ENCODE measurements around the gene UTP25.
"Not testable (repeated sequence)": the region's sequence is repeated elsewhere in the genome, so short reads cannot be mapped to it uniquely, and the experiment has no call there.

The UTP25 gene

DNA sequence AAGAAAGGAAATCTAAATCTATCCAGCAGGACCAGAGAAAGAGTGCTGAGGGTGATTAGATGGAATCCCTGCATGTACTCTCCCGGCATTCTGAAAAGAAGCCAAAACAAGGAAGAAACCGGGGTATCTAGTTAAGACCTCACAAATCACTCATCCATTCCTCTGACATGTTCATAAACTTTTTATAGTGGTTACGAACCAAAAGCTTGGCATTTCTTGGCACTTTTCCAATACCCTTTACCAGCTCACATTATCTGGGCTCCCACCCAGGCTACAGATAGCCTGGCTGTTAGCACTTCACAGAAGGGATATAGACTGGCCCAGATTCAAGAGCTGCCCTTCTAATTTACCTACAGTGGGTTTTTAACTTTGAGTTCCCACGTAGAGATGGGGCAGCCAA, 41.6 kb upstream of the UTP25 start:
- TF ChIP-seq ZFX (IDR thresholded peaks at IDR 0.05; ENCODE audit: borderline replicate concordance), result no peak
- TF ChIP-seq, protein P1, sequence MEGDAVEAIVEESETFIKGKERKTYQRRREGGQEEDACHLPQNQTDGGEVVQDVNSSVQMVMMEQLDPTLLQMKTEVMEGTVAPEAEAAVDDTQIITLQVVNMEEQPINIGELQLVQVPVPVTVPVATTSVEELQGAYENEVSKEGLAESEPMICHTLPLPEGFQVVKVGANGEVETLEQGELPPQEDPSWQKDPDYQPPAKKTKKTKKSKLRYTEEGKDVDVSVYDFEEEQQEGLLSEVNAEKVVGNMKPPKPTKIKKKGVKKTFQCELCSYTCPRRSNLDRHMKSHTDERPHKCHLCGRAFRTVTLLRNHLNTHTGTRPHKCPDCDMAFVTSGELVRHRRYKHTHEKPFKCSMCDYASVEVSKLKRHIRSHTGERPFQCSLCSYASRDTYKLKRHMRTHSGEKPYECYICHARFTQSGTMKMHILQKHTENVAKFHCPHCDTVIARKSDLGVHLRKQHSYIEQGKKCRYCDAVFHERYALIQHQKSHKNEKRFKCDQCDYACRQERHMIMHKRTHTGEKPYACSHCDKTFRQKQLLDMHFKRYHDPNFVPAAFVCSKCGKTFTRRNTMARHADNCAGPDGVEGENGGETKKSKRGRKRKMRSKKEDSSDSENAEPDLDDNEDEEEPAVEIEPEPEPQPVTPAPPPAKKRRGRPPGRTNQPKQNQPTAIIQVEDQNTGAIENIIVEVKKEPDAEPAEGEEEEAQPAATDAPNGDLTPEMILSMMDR (IDR thresholded peaks at IDR 0.05), result no peak
- no peak overlapping the region for H3K27ac ChIP-seq

DNA sequence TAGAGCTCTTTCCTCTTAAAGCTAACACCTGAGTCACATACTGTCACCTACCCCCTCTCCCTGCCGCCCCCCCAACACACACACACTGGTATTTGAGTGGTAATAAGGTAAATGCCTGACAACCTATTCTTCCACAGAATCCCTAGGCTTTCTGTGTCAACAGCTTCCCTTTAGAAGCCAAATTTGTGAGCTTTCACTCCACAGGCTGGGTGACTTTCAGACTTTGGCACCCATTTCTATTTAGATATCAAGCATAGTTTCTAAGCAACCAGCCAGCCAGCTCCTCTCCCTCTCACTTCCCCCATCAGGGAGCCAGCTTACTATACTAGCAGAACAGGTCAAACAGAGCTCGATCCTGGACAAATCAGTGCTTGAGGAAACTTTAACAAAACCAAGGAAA, 40.2 kb upstream of the UTP25 start:
- H3K27ac ChIP-seq, result peak overlapping the region; percentile 36
- no peak for TF ChIP-seq ZFX (IDR thresholded peaks at IDR 0.05; ENCODE audit: borderline replicate concordance)
- TF ChIP-seq, protein P1 (IDR thresholded peaks at IDR 0.05), result no peak

DNA sequence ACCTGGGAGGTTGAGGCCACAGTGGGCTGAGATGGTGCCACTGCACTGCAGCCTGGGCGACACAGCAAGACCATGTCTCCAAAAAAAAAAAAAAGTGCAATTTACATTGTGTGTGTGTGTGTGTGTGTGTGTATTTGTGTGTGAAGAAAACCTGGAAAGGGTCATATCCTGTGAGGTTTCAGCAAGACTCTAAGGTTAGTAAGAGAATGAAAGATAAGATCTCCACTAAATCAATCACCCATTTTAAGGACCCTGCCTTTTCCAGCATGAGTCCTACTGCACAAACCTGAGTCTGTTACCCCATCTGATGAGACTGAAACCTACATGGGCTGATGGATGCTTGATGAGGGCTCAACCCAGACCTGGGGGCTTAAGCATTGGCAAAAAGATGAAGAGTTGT, 38.5 kb upstream of the UTP25 start:
- TF ChIP-seq ZFX (IDR thresholded peaks at IDR 0.05; ENCODE audit: borderline replicate concordance), result no peak
- TF ChIP-seq, protein P1 (IDR thresholded peaks at IDR 0.05), result no peak
- H3K27ac ChIP-seq, result no peak overlapping the region

DNA sequence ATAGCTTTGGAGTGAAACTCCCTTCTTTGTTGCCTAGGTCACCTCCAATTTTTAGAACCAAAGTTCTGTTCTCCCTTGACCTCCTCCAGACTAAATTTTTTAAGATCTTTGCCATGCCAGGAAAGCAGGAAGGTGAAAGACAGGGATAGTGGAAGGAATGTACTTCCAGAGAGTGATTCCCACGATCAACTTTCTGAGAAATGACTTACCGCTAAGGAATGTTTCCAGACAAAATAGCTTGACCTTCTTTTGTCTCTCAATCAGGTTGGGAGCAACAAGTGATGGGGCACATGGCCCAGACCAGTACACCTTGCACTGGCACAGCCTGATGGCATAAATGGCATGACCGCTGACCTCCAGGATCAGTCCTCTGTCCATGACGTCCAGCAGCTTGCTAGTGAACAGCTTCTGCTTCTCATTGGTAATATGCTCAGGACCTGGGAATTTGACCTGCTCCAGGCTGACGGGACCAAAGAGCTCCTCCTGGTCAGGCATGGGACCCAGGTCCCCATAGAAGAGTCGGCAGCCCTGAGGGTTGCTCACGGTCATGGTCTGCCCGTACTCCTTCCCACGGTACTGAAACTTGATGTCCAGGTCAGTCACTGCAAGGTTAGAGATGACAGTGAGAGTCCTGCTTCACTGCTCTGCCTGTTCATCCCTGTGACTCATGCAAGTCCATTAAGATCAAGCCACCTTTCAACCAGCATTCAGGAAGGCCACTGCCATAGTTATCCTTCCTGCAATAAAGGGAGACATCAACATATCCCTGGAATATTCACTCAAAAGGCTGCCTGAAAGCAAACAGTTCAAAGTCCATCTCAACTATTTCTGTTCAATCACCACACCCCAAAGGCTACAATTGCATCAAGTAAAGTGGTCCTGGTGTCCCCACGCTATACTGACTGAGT, 37.2 kb upstream of the UTP25 start:
- TF ChIP-seq ZFX (IDR thresholded peaks at IDR 0.05; ENCODE audit: borderline replicate concordance), result no peak
- TF ChIP-seq, protein P1 (IDR thresholded peaks at IDR 0.05), result no peak
- no peak overlapping the region for H3K27ac ChIP-seq

DNA sequence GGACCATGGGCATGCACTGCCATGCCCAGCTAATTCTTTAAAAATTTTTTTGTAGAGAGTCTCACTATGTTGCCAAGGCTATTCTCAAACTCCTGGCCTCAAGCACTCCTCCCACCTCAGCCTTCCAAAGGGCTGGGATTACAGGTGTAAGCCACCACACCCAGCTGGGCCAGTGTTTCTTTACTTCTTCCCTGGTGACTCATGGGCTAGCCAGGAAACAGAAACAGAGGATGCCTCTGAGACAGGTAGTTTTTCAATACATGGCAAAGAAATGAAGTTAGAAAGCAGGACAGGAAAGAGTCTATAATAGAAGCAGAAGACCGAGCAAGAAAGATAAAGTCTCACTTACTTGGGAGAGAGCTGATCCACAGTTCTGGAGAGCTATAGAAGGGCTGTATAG, 35.9 kb upstream of the UTP25 start:
- TF ChIP-seq, protein P1 (IDR thresholded peaks at IDR 0.05), result no peak
- no peak for TF ChIP-seq ZFX (IDR thresholded peaks at IDR 0.05; ENCODE audit: borderline replicate concordance)
- no peak overlapping the region for H3K27ac ChIP-seq

DNA sequence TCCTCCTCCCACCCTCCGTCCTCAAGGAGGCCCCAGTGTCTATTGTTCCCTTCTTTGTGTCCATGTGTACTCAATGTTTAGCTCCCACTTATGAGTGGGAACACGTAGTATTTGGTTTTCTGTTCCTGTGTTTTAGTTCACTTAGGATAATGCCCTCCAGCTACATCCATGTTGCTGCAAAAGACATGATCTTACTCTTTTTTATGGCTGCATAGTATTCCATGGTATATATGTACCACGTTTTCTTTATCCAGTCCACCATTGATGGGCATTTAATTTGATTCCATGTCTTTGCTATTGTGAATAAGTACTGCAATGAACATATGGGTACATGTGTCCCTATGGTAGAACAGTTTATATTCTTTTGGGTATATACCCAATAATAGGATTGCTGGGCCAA, 34.1 kb upstream of the UTP25 start:
- not testable (repeated sequence) for H3K27ac ChIP-seq

DNA sequence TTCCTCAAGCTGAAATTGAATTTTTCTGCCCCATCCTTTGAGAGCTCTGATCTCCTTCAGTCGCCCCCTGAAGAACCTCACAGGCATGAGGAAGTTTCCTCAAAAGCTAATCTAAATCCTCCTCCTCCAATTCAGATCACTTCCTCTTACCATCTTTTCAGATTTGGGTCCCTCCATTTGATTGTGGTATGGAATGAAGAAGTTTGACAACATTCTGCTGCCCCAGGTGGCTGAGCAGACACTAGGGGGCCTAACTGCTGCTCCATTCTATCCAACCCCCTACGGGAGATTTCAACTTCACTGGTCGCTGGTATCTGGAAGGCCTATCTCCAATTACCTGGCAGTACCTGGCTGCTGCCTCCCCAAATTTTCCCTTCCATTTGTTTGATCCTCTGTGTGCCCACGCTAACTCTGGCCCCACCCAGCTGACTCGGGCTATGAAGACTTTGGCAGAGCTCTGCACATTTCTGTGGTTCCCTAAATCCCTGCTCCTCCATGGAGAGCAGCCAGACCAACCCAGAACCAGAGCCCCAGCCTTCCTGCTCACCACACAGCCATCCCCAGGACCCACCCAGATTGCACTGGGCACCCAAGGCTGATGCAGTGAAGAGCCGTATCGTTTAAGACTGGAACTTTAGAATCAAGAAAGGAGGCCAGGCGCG, 29.7 kb upstream of the UTP25 start:
- TF ChIP-seq, protein P1 (IDR thresholded peaks at IDR 0.05), result no peak
- TF ChIP-seq ZFX (IDR thresholded peaks at IDR 0.05; ENCODE audit: borderline replicate concordance), result no peak
- H3K27ac ChIP-seq, result no peak overlapping the region

All from 22Rv1 (cell line).